Hepatocyte (in vitro differentiated cells): Measurements from ENCODE around the gene TRIM69.

Source experiments
- CTCF ChIP-seq: fragments of 200-600 bp; sonication (generic); IDR thresholded peaks from 2 replicates; pipeline ENCODE4 v1.5.1; 2016; ENCODE audit warnings: antibody characterized with exemption, mild to moderate bottlenecking; ENCODE audit not compliant: poor library complexity
- EZH2 ChIP-seq: fragments of 200-600 bp; sonication (generic); IDR thresholded peaks from 2 replicates; pipeline ENCODE4 v1.6.1; 2016; ENCODE audit warnings: antibody characterized with exemption, mild to moderate bottlenecking, borderline replicate concordance
- EZH2phosphoT487 ChIP-seq: fragments of 200-600 bp; sonication (generic); IDR thresholded peaks from one replicate; pipeline ENCODE4 v1.6.1; 2018; ENCODE audit warnings: antibody characterized with exemption, mild to moderate bottlenecking, low read depth, moderate library complexity; ENCODE audit not compliant: unreplicated experiment, severe bottlenecking

GRCh38 chr15:44782516-44782915 lies 46.2 kb downstream of the TRIM69 start:
- TF ChIP-seq CTCF (no peak), EZH2 (no peak), EZH2phosphoT487 (no peak)
